PC-9 (cell line): ENCODE data around the gene ZNF831.

Experiments used
- EZH2 ChIP-seq: fragments of 200-600 bp; sonication (generic); IDR thresholded peaks from 2 replicates; pipeline ENCODE4 v1.8.0; 2017; ENCODE audit warnings: antibody characterized with exemption, low read depth
- TF ChIP-seq, protein P1 (sequence below): fragments of 200-600 bp; sonication (generic); conservative IDR thresholded peaks from 2 replicates; pipeline ENCODE4 v1.6.1; 2017; ENCODE audit warnings: mixed run types, antibody characterized with exemption, mild to moderate bottlenecking, moderate library complexity

DNA sequence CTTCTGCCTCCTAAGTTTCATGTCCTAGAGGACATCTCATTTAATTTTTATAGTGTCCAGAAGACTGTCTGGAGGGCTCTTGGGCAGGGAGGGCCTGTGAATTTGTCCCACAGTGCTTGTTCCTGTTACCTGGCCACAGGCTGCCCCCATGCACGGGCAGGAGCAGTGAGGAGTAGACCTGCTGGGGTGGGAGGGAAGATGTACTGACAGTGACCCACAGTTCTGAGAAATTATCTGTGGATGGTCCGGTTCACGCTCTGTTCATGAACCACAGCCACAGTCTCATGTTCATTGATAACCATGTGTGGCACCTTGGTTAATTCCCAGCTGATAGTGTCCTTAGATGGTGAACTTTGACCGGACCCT, 18.8 kb upstream of the ZNF831 start:
- TF ChIP-seq, protein P1, sequence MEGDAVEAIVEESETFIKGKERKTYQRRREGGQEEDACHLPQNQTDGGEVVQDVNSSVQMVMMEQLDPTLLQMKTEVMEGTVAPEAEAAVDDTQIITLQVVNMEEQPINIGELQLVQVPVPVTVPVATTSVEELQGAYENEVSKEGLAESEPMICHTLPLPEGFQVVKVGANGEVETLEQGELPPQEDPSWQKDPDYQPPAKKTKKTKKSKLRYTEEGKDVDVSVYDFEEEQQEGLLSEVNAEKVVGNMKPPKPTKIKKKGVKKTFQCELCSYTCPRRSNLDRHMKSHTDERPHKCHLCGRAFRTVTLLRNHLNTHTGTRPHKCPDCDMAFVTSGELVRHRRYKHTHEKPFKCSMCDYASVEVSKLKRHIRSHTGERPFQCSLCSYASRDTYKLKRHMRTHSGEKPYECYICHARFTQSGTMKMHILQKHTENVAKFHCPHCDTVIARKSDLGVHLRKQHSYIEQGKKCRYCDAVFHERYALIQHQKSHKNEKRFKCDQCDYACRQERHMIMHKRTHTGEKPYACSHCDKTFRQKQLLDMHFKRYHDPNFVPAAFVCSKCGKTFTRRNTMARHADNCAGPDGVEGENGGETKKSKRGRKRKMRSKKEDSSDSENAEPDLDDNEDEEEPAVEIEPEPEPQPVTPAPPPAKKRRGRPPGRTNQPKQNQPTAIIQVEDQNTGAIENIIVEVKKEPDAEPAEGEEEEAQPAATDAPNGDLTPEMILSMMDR: no peak
- TF ChIP-seq EZH2: no peak
